ENCODE measurements around the gene GPAT3.

The GPAT3 gene

DNA sequence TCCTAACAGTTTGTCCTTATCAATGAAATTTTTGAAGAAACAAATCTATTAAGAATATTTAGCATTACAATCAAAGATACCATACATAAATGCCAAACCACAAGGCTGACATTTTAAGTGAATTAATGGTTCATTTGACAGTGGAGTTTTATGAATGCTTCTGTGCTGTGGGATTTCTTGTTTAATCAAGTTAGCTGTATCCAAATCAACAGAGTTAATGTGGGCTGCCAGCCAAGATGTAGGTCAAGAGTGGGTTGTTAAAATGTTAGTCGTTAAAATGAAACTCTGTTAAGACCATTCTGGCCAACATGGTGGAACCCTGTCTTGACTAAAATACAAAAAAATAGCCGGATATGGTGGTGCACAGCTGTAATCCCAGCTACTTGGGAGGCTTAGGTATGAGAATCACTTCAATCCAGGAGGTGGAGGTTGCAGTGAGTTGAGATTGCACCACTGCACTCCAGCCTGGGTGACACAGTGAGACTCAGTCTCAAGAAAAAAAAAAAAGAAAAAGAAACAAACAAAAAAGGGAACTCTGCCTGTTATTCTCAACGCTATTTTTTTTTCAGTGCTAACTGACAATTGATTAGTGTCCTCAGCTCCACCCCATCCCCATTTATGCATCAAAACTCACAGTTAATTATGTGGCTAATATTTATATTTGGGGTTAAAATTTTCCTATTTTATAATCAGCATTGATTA, 20.2 kb downstream of the GPAT3 start:
- H3K4me3 Mint-ChIP-seq: no peak overlapping the region
- TF ChIP-seq, protein P1, sequence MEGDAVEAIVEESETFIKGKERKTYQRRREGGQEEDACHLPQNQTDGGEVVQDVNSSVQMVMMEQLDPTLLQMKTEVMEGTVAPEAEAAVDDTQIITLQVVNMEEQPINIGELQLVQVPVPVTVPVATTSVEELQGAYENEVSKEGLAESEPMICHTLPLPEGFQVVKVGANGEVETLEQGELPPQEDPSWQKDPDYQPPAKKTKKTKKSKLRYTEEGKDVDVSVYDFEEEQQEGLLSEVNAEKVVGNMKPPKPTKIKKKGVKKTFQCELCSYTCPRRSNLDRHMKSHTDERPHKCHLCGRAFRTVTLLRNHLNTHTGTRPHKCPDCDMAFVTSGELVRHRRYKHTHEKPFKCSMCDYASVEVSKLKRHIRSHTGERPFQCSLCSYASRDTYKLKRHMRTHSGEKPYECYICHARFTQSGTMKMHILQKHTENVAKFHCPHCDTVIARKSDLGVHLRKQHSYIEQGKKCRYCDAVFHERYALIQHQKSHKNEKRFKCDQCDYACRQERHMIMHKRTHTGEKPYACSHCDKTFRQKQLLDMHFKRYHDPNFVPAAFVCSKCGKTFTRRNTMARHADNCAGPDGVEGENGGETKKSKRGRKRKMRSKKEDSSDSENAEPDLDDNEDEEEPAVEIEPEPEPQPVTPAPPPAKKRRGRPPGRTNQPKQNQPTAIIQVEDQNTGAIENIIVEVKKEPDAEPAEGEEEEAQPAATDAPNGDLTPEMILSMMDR (IDR thresholded peaks at IDR 0.05; ENCODE audit: unreplicated experiment in 3 of 3): no peak
- no peaks in the 10 kb centered on the region for H3K9me3 Mint-ChIP-seq
- peaks cover 4% of the 10 kb centered on the region for H3K27me3 Mint-ChIP-seq (ENCODE audit: low read depth)
- no peak overlapping the region for H3K27ac Mint-ChIP-seq
- H3K4me1 Mint-ChIP-seq: no peaks in the 10 kb centered on the region
- H3K36me3 Mint-ChIP-seq (ENCODE audit: low read depth): no peaks in the 10 kb centered on the region

- H3K4me1 Mint-ChIP-seq: no peaks in the 10 kb centered on the region
- no peaks in the 10 kb centered on the region for H3K9me3 Mint-ChIP-seq
- no peak overlapping the region for H3K27ac Mint-ChIP-seq
- no peaks in the 10 kb centered on the region for H3K36me3 Mint-ChIP-seq (ENCODE audit: low read depth)
- TF ChIP-seq, protein P1 (IDR thresholded peaks at IDR 0.05; ENCODE audit: unreplicated experiment in 3 of 3): no peak
- H3K4me3 Mint-ChIP-seq: no peak overlapping the region
- H3K27me3 Mint-ChIP-seq (ENCODE audit: low read depth): peaks cover 4% of the 10 kb centered on the region
These were observed 20.9 kb downstream of the GPAT3 start for GRCh38 chr4:83556816-83557215.

GRCh38 chr4:83558059-83558653, 22.2 kb downstream of the GPAT3 start:
- H3K4me3 Mint-ChIP-seq: no peak overlapping the region
- peaks cover 4% of the 10 kb centered on the region for H3K27me3 Mint-ChIP-seq (ENCODE audit: low read depth)
- H3K4me1 Mint-ChIP-seq: no peaks in the 10 kb centered on the region
- TF ChIP-seq, protein P1 (IDR thresholded peaks at IDR 0.05; ENCODE audit: unreplicated experiment in 3 of 3): no peak
- H3K27ac Mint-ChIP-seq: no peak overlapping the region
- no peaks in the 10 kb centered on the region for H3K9me3 Mint-ChIP-seq
- H3K36me3 Mint-ChIP-seq (ENCODE audit: low read depth): no peaks in the 10 kb centered on the region

DNA sequence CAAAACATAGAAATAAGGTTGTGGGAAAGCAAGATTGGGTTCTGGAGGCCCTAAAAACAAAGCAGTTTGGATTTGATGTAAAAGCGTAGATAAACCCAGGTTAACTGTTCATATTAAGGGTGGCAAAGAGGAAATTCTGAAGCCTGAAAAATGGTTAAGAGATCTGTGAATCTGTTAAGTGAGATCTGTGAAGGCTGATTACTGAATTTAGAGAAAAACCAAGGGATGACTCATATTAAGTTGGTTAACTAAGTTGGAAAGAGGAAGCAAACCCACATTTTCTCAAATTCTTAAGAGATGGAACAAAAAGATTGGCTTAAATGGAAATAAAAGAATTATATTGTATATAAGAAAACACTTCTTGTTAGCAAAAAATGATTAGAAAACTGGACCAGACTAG, 22.8 kb downstream of the GPAT3 start:
- Mint-ChIP-seq H3K4me3 (no peak overlapping the region), H3K9me3 (no peaks in the 10 kb centered on the region), H3K27me3 (ENCODE audit: low read depth) (peaks cover 4% of the 10 kb centered on the region), H3K27ac (no peak overlapping the region), H3K4me1 (no peaks in the 10 kb centered on the region), H3K36me3 (ENCODE audit: low read depth) (no peaks in the 10 kb centered on the region)
- TF ChIP-seq, protein P1 (IDR thresholded peaks at IDR 0.05; ENCODE audit: unreplicated experiment in 3 of 3): no peak

DNA sequence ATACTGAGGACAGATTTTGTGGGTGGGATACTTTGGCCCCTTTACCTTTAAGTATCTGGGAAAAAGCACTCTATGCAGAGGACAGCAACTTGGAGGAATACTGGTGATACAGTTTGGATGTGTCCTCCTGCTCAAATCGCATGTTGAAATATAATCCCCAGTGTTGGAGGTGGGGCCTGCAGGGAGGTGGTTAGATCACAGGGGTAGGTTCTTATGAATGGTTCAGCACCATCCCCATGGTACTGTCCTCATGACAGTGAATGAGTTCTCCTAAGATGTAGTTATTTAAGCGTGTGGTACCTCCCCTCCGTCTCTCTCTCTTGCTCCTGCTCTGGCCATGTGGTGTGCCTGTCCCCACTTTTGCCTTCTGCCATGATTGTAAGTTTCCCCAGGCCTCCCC, 24.6 kb downstream of the GPAT3 start:
- TF ChIP-seq, protein P1 (IDR thresholded peaks at IDR 0.05; ENCODE audit: unreplicated experiment in 3 of 3): no peak
- H3K4me1 Mint-ChIP-seq: no peaks in the 10 kb centered on the region

GRCh38 chr4:83561381-83561780, 25.5 kb downstream of the GPAT3 start:
- Mint-ChIP-seq H3K4me3 (no peak overlapping the region), H3K9me3 (no peaks in the 10 kb centered on the region), H3K27me3 (ENCODE audit: low read depth) (peaks cover 4% of the 10 kb centered on the region), H3K4me1 (no peaks in the 10 kb centered on the region), H3K27ac (no peak overlapping the region), H3K36me3 (ENCODE audit: low read depth) (no peaks in the 10 kb centered on the region)
- TF ChIP-seq, protein P1 (IDR thresholded peaks at IDR 0.05; ENCODE audit: unreplicated experiment in 3 of 3): no peak

More for the DNA sequence above, 24.6 kb downstream of the GPAT3 start:
- Mint-ChIP-seq H3K4me3 (no peak overlapping the region), H3K27ac (no peak overlapping the region), H3K27me3 (ENCODE audit: low read depth) (peaks cover 4% of the 10 kb centered on the region), H3K36me3 (ENCODE audit: low read depth) (no peaks in the 10 kb centered on the region), H3K9me3 (no peaks in the 10 kb centered on the region)
